NCI-H69 (cell line): ENCODE results near the gene CHRNB2.
"Not testable (repeated sequence)": the region's sequence is repeated elsewhere in the genome, so short reads cannot be mapped to it uniquely, and the experiment has no call there.

Source experiments
- DNase-seq: peaks from one replicate; lab custom pipeline; 2025; lab: John Stamatoyannopoulos, UW

The CHRNB2 gene

GRCh38 chr1:154567386-154568156 lies at the start of gene CHRNB2:
Gene CHRNB2, plus strand, starts transcription at chr1:154567778. Its CDS starts 267 bp downstream, at chr1:154568045.
- peak; percentile 92 for DNase-seq

DNA sequence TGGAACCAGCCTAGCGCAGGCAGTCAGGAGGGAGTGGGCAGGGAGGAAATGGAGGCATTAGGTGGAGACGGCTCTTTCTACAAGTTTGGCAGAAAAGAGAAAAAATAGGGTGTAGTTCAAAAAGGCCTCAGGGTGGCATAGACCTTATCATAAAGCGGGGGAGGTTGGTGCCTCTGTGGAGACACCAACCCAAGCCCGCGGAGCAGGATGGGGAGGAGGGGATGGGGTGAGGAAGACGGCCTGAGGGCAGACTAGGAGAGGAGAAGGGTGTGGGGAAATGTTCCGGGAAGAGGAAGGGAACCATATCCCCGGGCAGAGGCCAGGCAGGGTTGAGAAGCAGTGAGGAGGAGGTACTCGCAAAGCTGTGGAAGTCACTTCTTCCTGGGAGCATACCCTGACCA lies 48.0 kb upstream of the CHRNB2 start:
- DNase-seq = no peak

DNA sequence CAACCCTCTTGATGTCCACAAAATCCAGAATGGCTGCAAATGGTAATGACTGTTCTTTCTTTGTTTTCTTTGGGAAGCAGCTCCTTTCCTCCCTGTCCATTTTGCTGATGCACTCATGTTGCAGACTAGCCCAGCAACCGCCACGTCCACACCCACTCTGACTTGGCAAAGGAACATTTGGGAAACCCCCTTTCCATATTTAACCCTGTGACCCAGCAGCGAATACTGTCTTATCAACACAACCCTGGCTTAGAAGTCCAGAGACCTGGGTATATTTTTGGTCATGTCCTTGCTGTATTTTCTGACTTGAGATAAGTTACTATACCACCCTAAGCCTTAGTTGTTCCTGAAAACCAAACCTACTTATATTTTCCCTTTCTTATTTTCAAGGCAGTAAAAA lies 47.2 kb upstream of the CHRNB2 start:
- no peak for DNase-seq

GRCh38 chr1:154521695-154522094 lies 45.9 kb upstream of the CHRNB2 start:
- DNase-seq = peak; percentile 9

DNA sequence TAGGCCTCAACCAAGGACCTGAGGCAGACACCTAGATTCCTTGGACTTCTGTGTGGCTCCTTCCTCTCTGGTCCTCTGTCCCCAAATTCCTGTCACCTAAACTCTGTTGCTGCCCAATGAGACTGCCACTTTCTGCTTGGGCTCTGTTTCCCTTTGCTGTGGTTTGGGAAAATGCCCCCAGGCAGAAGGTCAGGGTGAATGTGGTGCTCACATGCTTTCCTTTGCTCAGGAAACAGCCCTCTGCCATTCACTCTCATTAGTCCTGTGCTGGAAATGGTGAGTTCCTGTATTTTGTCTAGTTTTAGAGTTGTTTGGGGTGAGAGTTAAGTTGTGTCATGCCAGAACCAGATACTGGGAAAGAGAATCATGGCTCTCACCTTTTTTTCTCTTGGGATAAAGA lies 42.7 kb upstream of the CHRNB2 start:
- no peak for DNase-seq

- no peak for DNase-seq
Measured at GRCh38 chr1:154527192-154527591, 40.4 kb upstream of the CHRNB2 start.

- DNase-seq = no peak
Measured at GRCh38 chr1:154529308-154529707, 38.3 kb upstream of the CHRNB2 start.

GRCh38 chr1:154531950-154532349 lies 35.6 kb upstream of the CHRNB2 start:
- DNase-seq = not testable (repeated sequence)

- DNase-seq = peak; percentile 76
Measured at GRCh38 chr1:154533952-154534844, 33.4 kb upstream of the CHRNB2 start.

- DNase-seq = no peak
Measured at GRCh38 chr1:154536570-154536969, 31.0 kb upstream of the CHRNB2 start.

- DNase-seq = no peak
Measured at GRCh38 chr1:154539486-154540483, 27.8 kb upstream of the CHRNB2 start.

DNA sequence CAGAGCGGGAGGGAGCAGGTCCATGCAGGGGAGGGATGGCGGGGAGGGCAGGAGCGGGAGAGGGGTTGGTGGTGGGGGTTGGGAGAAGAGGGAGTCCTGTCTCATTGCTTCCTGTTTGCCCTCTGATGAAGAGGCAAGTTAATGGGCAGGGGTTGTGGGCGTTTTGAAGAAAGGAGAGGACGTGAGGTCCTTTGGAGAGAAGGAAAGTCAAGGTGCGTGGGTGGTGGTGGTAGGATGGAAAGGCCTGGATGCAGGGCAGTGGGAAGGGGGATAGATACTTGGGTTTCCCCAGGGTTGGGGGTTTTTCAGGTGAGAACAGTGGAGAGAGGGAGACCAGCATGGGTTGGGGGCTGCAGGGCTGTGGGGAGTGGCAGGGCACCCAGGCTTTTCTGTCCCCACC lies 26.3 kb upstream of the CHRNB2 start:
- no peak for DNase-seq

DNA sequence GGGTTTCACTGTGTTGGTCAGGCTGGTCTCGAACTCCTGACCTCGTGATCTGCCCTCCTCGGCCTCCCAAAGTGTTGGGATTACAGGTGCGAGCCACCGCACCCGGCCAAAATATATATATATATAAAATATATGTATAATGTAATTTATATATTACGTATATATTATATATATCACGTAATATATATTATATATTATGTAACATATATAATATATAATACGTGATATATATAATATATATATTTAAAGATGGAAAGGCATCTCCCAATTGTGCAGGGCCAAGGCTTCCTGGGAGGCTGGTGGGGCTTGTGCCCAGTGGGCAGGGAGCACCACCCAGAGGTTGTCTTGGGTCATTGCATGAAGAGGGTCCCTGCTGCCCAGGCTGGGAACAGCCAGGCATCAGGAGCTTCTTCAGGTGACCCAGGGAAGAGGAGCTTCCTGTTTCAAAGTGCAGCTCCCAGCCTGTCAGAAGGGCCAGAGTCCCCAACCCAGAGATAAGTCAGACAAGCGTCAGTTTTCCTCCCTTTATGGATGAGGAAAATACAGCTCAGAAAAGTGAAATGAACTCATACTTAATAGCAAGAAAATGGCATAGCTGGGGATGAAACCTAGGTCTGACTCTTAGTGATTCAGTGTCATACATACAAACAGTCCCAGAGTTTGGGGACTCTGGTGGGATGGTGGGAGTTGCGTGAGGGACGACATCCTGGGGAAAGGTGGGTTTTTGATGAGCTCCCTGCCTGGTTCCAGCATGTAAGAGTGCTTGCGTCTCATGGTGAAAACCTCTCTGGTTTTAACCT lies 21.1 kb upstream of the CHRNB2 start:
- peak; percentile 73 for DNase-seq

- DNase-seq = no peak
Measured at GRCh38 chr1:154547105-154547732, 20.4 kb upstream of the CHRNB2 start.

- no peak for DNase-seq
Measured at GRCh38 chr1:154548028-154548427, 19.6 kb upstream of the CHRNB2 start.

- DNase-seq = no peak
Measured at GRCh38 chr1:154549202-154549770, 18.3 kb upstream of the CHRNB2 start.

- DNase-seq = no peak
Measured at GRCh38 chr1:154550070-154550469, 17.5 kb upstream of the CHRNB2 start.

DNA sequence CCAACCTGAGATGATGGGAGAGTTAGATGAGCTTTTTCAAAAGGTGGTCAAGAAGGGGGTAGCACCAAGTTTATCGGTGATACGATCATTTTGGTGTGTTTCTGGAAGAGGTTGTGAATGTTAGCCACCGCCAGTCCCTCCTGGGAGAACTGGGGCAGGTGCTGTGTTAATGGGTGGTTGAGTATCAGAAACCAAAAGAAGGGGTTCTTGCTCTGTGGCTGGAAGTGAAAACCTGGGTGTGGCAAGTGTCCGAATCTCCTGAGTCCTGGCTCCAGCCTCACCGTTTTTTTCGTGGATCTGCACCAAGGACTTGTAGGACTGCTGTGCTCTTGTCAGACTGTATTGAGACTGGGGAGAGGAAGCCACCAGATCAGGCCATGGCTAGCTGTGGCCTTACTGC lies 16.9 kb upstream of the CHRNB2 start:
- no peak for DNase-seq

GRCh38 chr1:154551474-154551873 lies 16.1 kb upstream of the CHRNB2 start:
- no peak for DNase-seq

GRCh38 chr1:154552036-154552435 lies 15.5 kb upstream of the CHRNB2 start:
- no peak for DNase-seq
